Testis (tissue), 3 donors: ENCODE results near the gene DRC3. TPM values are rescaled to one million over a fixed set of nuclear protein-coding genes. Genes with fewer than 3 reads are reported as not detected.
A peak's percentile ranks its signal among the peaks of the same experiment; 100 is the strongest.
"Not testable (repeated sequence)": the region's sequence is repeated elsewhere in the genome, so short reads cannot be mapped to it uniquely, and the experiment has no call there.

Source experiments
- DNase-seq: peaks from one replicate; pipeline ENCODE4 v3.0.0-alpha.2; 2019
- H3K27ac ChIP-seq, 2 donors: fragments of 200-600 bp; sonication (generic); one replicate each; pipeline ENCODE4 v1.5.1; 2019
- H3K27me3 ChIP-seq: fragments of 200-600 bp; sonication (generic); one replicate; pipeline ENCODE4 v1.5.1; 2019
- H3K36me3 ChIP-seq: fragments of 200-600 bp; sonication (generic); one replicate; pipeline ENCODE4 v1.5.1; 2017; ENCODE audit warnings: low read depth; ENCODE audit errors: missing control alignments
- H3K4me1 ChIP-seq: fragments of 200-600 bp; sonication (generic); one replicate; pipeline ENCODE4 v1.5.1; 2019
- H3K4me3 ChIP-seq, 2 donors: fragments of 200-600 bp; sonication (generic); one replicate each; pipeline ENCODE4 v1.5.1; 2017 to 2019
- H3K9me3 ChIP-seq: fragments of 200-600 bp; sonication (generic); one replicate; pipeline ENCODE4 v1.5.1; 2017
- POLR2A ChIP-seq: fragments of 450-650 bp; IDR thresholded peaks from one replicate; pipeline ENCODE4 v1.6.1; 2017; ENCODE audit warnings: antibody characterized with exemption, mild to moderate bottlenecking, moderate library complexity
- WGBS, 2 donors: methylation state at CpG; one replicate each; pipeline ENCODE4 v1.1.5; 2018; 5-methylcytosine and 5-hydroxymethylcytosine counted together
- intact Hi-C: fragments of 100-400 bp; cut with DNase I; formaldehyde crosslinking; loops from one replicate; pipeline ENCODE4 v1.15.1; 2023; ENCODE audit warnings: low total_unique reads
- polyA plus RNA-seq: library from polyadenylated mRNA; stranded (reverse); fragments of 350-450 nt; fragmentation: Illumina TruSeq; extraction: RNeasy Lipid Tissue Mini Kit (QIAGEN cat#74804); gene quantifications from one replicate; pipeline ENCODE4 v1.2.3, GENCODE V29; 2014; ENCODE audit warnings: low read depth, low replicate concordance; ENCODE audit not compliant: insufficient read depth
- total RNA-seq, 2 donors: library from RNA; depleted of rRNA; stranded (reverse); fragments of >200 nt; gene quantifications; one replicate each; pipeline ENCODE4 v1.2.3, GENCODE V29; 2016
- TF ChIP-seq, protein P1 (sequence below), 3 experiments: fragments of 450-650 bp in 2 of 3; fragments of 200-600 bp in 1 of 3; sonication (generic) in 1 of 3; IDR thresholded peaks; one replicate each; pipeline ENCODE4 v1.5.1; 2016 to 2019; ENCODE audit warnings: antibody characterized with exemption in 3 of 3, mild to moderate bottlenecking in 2 of 3, moderate library complexity in 1 of 3

The DRC3 gene
- total and polyA plus RNA-seq, 3 donors from 2014 or later = 21.6 to 57.4 (median 22.1) TPM

- Histone ChIP-seq H3K36me3 (no peaks in the 10 kb centered on the region), H3K27ac (no peak overlapping the region), H3K27me3 (no peaks in the 10 kb centered on the region), H3K4me3 (no peak overlapping the region), H3K9me3 (no peaks in the 10 kb centered on the region), H3K4me1 (peaks cover 53% of the 10 kb centered on the region)
- intact Hi-C loops = no loop called here
- TF ChIP-seq POLR2A = no peak
- TF ChIP-seq, protein P1, sequence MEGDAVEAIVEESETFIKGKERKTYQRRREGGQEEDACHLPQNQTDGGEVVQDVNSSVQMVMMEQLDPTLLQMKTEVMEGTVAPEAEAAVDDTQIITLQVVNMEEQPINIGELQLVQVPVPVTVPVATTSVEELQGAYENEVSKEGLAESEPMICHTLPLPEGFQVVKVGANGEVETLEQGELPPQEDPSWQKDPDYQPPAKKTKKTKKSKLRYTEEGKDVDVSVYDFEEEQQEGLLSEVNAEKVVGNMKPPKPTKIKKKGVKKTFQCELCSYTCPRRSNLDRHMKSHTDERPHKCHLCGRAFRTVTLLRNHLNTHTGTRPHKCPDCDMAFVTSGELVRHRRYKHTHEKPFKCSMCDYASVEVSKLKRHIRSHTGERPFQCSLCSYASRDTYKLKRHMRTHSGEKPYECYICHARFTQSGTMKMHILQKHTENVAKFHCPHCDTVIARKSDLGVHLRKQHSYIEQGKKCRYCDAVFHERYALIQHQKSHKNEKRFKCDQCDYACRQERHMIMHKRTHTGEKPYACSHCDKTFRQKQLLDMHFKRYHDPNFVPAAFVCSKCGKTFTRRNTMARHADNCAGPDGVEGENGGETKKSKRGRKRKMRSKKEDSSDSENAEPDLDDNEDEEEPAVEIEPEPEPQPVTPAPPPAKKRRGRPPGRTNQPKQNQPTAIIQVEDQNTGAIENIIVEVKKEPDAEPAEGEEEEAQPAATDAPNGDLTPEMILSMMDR (IDR thresholded peaks at IDR 0.05) = no peak
- no peak for DNase-seq
- 54 to 63% methylated on average over 6 of the region's 6 CpGs for WGBS, 2 donors
Measured at GRCh38 chr17:17935321-17936271, 37.1 kb upstream of the DRC3 start.

DNA sequence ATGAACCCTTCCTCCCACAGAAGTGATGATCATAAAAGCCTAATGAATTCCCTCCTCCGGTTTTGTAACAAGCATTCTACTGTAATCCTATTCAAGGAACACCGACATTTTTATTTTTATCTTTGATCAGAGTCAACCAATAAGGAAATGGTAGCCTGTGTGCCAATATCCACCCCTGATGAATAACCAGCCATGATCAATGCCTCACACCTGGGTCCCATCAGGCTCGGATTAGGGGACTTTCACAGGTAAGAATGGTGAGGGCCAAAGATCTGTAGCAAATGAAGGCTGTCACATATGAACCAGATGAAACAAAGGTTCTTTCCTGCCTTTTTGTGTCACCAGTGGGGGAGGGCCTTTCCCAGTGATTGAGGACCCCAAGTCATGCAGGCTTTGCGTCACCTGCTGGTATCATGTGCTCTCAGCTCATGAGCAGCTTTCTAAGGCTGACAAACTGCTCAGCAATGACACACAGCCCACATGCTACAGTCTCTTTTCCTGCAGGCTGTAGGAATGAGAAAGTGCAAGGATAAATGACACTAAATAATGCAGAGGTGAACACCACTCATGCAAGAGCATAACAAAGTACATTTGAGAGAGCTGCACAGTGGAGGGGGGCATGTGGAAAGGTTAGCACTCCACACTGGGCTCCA, 35.3 kb upstream of the DRC3 start:
- H3K9me3 ChIP-seq = no peaks in the 10 kb centered on the region
- intact Hi-C loops = no loop called here
- 57 to 77% methylated on average over 4 of the region's 4 CpGs for WGBS, 2 donors
- peaks cover 70% of the 10 kb centered on the region for H3K4me1 ChIP-seq
- TF ChIP-seq POLR2A = no peak
- TF ChIP-seq, protein P1 (IDR thresholded peaks at IDR 0.05) = no peak
- no peak overlapping the region for H3K4me3 ChIP-seq
- no peak for DNase-seq
- H3K27ac ChIP-seq = peak overlapping the region in 1 of 2 donors; percentile 26
- H3K36me3 ChIP-seq = no peaks in the 10 kb centered on the region
- H3K27me3 ChIP-seq = no peaks in the 10 kb centered on the region

DNA sequence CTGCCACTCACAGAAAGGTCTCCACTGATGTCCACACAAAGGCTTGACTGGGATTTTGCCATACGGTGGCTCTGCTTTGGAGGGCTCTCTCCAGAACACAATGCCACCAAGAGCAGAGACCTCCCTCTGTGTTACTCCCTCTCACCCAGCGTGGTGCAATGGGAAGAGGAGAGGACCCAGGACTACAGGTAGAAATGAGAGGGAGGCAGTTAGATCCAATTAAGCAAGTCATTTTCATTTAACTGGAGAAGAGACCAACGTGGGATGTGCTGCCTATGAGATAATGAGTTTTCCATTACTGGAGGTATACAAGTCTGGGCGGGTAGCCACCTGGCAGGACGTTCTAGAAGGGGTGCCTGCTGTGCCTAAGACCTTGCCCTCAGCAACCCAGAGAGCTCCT, 34.7 kb upstream of the DRC3 start:
- H3K4me1 ChIP-seq = peaks cover 76% of the 10 kb centered on the region
- H3K27ac ChIP-seq = peak overlapping the region; percentile 12 to 26
- DNase-seq = no peak

GRCh38 chr17:17938388-17939107, 34.1 kb upstream of the DRC3 start:
- Histone ChIP-seq H3K4me1 (peaks cover 81% of the 10 kb centered on the region), H3K27ac (peak overlapping the region; percentile 12 to 76), H3K27me3 (no peaks in the 10 kb centered on the region), H3K4me3 (no peak overlapping the region), H3K36me3 (no peaks in the 10 kb centered on the region), H3K9me3 (no peaks in the 10 kb centered on the region)
- intact Hi-C loops = no loop called here
- DNase-seq = no peak
- TF ChIP-seq POLR2A = no peak
- TF ChIP-seq, protein P1 (IDR thresholded peaks at IDR 0.05) = no peak
- WGBS, 2 donors = 91 to 96% methylated on average over 8 of the region's 8 CpGs

More for the DNA sequence above, 34.7 kb upstream of the DRC3 start:
- Histone ChIP-seq H3K9me3 (no peaks in the 10 kb centered on the region), H3K27me3 (no peaks in the 10 kb centered on the region), H3K36me3 (no peaks in the 10 kb centered on the region), H3K4me3 (no peak overlapping the region)
- TF ChIP-seq, protein P1 (IDR thresholded peaks at IDR 0.05) = no peak
- TF ChIP-seq POLR2A = no peak
- intact Hi-C loops = no loop called here
- 67 to 81% methylated on average over 5 of the region's 5 CpGs for WGBS, 2 donors

- Histone ChIP-seq H3K4me1 (peaks cover 90% of the 10 kb centered on the region), H3K27ac (peak overlapping the region in 1 of 2 donors; percentile 76)
- DNase-seq, intact Hi-C loops, H3K27me3 ChIP-seq, H3K36me3 ChIP-seq, H3K4me3 ChIP-seq, H3K9me3 ChIP-seq: not testable (repeated sequence)
- WGBS, 2 donors = 74 to 85% methylated on average over 7 of the region's 7 CpGs
Measured at GRCh38 chr17:17939941-17940340, 32.7 kb upstream of the DRC3 start.
